Measurements from ENCODE around the gene NAGLU.

Gene NAGLU

DNA sequence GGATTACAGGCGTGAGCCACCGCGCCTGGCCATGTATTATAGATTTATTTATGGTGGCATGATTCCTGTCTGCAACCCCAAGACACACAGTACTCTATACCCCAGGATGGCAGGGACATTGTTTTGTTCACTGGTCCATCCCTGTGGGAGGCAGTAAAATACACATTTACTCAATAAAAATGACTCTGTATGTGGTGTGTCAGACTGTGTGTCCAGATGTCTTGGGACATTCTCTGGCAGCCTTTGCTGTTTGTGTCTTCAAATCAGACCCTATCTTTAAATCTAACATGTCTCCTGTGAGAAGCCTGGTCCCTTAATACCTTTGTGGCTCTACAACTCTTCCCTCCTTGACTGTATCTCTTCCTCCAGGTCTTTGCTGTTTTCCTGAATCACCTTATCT, 24.2 kb downstream of the NAGLU start:
- Histone ChIP-seq H3K36me3 (ENCODE audit: insufficient read depth, low read length) (no peaks in the 10 kb centered on the region), H3K9me3 (ENCODE audit: control insufficient read depth, insufficient read depth, low read length) (no peaks in the 10 kb centered on the region), H3K4me1 (ENCODE audit: insufficient read depth, low read length) (peaks cover 7% of the 10 kb centered on the region; the same call in 1 of the 2 replicates), H3K9ac (ENCODE audit: low read depth, low read length) (no peak overlapping the region)

DNA sequence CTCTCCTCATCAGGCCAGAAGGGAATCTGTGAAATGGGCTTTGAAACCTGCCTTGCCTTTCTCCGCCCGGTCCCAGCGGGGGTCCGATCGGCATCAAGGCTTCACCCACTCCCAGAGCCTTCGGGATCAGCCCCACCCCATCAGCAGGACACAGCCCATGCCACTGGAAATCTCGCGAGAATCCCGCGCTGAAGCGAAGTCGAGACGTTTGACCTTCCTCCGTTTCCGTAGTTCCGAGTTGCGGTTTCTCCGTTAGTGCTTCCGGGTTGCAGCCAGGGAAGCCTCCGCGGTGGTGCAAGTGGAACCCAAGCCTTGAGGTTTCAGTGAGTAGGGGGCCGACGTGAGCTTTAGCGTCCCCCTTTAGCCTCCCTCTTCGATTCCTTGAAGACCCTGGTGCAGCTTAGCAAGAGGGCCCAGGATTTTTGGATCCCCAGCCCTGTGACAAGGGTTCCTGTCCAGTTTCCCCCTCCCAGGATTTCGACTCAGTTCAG, 25.9 kb downstream of the NAGLU start, which contains the start of gene COASY:
Gene COASY (plus strand): TSS at position 252 of the 491 bp plus-strand sequence. CDS start 475 bp downstream, outside the sequence.
- Histone ChIP-seq H3K9me3 (ENCODE audit: control insufficient read depth, insufficient read depth, low read length) (no peaks in the 10 kb centered on the region), H3K9ac (ENCODE audit: low read depth, low read length) (peak within 1 kb of the TSS; percentile 87), H3K36me3 (ENCODE audit: insufficient read depth, low read length) (no peaks in the 10 kb centered on the region), H3K4me1 (ENCODE audit: insufficient read depth, low read length) (peaks cover 7% of the 10 kb centered on the region; the same call in 1 of the 2 replicates)

DNA sequence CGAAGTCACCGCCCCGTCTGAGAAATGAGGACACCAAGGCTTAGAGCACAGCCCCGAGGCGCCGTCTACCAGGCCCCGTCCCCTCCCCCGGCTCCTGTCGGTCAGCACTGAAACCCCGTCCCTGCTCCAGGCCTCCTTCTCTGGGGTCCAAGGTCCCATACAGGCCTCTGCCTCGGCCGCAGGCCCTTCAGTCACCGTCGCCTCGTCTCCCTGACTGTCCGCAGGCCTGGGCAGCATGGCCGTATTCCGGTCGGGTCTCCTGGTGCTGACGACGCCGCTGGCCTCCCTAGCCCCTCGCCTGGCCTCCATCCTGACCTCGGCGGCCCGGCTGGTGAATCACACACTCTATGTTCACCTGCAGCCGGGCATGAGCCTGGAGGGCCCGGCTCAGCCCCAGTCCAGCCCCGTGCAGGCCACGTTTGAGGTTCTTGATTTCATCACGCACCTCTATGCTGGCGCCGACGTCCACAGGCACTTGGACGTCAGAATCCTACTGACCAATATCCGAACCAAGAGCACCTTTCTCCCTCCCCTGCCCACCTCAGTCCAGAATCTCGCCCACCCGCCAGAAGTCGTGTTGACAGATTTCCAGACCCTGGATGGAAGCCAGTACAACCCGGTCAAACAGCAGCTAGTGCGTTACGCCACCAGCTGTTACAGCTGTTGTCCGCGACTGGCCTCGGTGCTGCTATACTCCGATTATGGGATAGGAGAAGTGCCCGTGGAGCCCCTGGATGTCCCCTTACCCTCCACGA, 26.5 kb downstream of the NAGLU start:
- Histone ChIP-seq H3K9me3 (ENCODE audit: control insufficient read depth, insufficient read depth, low read length) (no peaks in the 10 kb centered on the region), H3K4me1 (ENCODE audit: insufficient read depth, low read length) (peaks cover 7% of the 10 kb centered on the region; the same call in 1 of the 2 replicates), H3K9ac (ENCODE audit: low read depth, low read length) (peak overlapping the region; percentile 87), H3K36me3 (ENCODE audit: insufficient read depth, low read length) (no peaks in the 10 kb centered on the region)

DNA sequence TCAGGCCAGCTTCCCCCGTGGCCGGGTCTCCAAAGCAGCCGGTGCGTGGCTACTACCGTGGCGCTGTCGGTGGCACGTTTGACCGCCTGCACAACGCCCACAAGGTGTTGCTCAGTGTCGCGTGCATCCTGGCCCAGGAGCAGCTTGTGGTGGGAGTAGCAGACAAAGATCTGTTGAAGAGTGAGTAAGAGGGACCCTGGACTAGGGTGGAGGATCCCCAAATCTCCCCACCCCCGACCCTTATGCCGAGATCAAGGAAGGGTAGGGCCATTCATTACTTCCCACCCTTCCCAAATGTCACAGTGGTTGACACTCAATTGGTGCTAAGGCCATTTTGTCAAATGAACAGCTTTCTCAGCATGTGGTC, 27.1 kb downstream of the NAGLU start:
- peaks cover 7% of the 10 kb centered on the region; the same call in 1 of the 2 replicates for H3K4me1 ChIP-seq (ENCODE audit: insufficient read depth, low read length)
- no peaks in the 10 kb centered on the region for H3K9me3 ChIP-seq (ENCODE audit: control insufficient read depth, insufficient read depth, low read length)
- peak overlapping the region; percentile 87; the same call in 1 of the 2 replicates for H3K9ac ChIP-seq (ENCODE audit: low read depth, low read length)
- H3K36me3 ChIP-seq (ENCODE audit: insufficient read depth, low read length) = no peaks in the 10 kb centered on the region

DNA sequence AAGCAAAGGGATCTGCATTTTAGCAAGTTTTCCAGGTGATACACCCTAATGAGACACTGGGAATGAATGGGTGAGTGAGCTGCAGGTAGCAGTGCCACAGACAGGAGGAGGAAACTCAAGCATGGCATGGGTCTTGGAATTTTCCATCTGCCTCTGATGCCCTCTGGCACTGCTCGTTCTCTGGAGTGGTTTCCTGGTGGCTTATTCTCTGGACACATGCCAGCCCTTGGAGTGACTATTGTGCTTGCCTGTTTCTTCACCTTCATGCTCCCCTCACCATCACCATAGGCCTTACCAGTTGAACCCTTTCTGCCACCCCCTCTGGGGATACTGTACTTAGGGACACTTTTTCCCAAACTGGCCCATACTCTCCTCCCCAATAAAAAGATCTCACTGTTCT, 27.5 kb downstream of the NAGLU start:
- Histone ChIP-seq H3K4me1 (ENCODE audit: insufficient read depth, low read length) (peaks cover 7% of the 10 kb centered on the region; the same call in 1 of the 2 replicates), H3K9ac (ENCODE audit: low read depth, low read length) (0 out of 2 replicates have a peak overlapping the region, but pooled peaks have one; percentile 87), H3K36me3 (ENCODE audit: insufficient read depth, low read length) (no peaks in the 10 kb centered on the region), H3K9me3 (ENCODE audit: control insufficient read depth, insufficient read depth, low read length) (no peaks in the 10 kb centered on the region)

DNA sequence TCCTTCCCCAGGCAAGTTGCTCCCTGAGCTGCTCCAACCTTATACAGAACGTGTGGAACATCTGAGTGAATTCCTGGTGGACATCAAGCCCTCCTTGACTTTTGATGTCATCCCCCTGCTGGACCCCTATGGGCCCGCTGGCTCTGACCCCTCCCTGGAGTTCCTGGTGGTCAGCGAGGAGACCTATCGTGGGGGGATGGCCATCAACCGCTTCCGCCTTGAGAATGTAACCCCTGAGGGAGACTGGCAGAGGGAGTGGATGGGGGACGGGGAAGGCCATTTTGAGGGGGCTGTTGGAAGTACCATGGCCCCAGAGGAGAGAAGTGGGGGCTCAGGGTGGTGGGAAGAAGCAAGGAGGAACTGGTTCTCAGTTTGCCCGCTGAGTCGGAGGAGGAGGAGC, 27.9 kb downstream of the NAGLU start:
- Histone ChIP-seq H3K9me3 (ENCODE audit: control insufficient read depth, insufficient read depth, low read length) (no peaks in the 10 kb centered on the region), H3K36me3 (ENCODE audit: insufficient read depth, low read length) (no peaks in the 10 kb centered on the region), H3K9ac (ENCODE audit: low read depth, low read length) (no peak overlapping the region), H3K4me1 (ENCODE audit: insufficient read depth, low read length) (peaks cover 7% of the 10 kb centered on the region; the same call in 1 of the 2 replicates)

DNA sequence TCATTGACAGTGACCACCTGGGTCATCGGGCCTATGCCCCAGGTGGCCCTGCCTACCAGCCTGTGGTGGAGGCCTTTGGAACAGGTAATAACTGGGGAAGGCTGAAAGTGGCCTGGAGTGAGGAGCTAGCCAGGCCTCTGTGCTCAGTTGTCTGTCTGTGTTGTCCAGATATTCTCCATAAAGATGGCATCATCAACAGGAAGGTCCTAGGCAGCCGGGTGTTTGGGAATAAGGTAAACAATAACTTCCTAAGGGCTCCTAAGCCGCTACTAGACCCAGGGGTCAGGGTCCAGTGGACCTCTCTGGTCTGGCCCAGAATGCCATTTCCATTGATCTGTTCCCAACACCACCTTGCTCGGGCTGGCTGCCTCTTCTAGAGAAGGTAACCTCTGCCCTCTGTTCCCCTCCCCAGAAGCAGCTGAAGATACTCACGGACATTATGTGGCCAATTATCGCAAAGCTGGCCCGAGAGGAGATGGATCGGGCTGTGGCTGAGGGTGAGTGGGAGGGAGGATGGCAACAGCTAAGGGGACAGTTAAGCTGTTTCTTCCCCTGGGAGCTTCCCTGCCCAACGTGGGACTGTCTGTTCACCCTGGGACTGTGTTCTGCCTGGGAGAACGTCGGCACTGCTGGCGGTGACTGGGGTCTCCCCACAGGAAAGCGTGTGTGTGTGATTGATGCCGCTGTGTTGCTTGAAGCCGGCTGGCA, 28.9 kb downstream of the NAGLU start:
- Histone ChIP-seq H3K9ac (ENCODE audit: low read depth, low read length) (no peak overlapping the region), H3K4me1 (ENCODE audit: insufficient read depth, low read length) (peaks cover 7% of the 10 kb centered on the region; the same call in 1 of the 2 replicates), H3K9me3 (ENCODE audit: control insufficient read depth, insufficient read depth, low read length) (no peaks in the 10 kb centered on the region), H3K36me3 (ENCODE audit: insufficient read depth, low read length) (no peaks in the 10 kb centered on the region)

DNA sequence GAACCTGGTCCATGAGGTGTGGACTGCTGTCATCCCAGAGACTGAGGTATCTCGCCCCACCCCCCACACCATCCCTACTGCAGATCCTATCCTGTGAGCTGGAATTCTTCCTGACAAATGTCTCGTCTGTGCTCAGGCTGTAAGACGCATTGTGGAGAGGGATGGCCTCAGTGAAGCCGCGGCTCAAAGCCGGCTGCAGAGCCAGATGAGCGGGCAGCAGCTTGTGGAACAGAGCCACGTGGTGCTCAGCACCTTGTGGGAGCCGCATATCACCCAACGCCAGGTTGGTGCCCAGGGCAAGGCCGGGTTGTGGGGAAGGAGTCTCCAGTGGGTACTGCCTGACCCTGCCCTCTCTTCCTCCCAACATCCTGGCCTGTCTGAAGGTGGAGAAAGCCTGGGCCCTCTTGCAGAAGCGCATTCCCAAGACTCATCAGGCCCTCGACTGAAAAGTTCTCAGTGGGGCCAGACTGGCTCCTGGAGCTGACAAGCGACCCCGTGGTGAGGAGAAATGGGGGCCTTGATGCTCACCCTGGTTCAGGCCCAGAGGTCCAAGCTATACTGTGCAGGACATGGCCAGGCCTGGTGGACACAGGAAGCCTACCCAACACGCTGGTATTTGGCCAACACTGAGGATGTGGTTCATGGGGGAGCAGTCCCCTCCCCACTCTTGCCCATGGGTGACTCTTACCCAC, 29.6 kb downstream of the NAGLU start:
- H3K9me3 ChIP-seq (ENCODE audit: control insufficient read depth, insufficient read depth, low read length) = no peaks in the 10 kb centered on the region
- H3K36me3 ChIP-seq (ENCODE audit: insufficient read depth, low read length) = no peaks in the 10 kb centered on the region
- no peak overlapping the region for H3K9ac ChIP-seq (ENCODE audit: low read depth, low read length)
- peaks cover 7% of the 10 kb centered on the region; the same call in 1 of the 2 replicates for H3K4me1 ChIP-seq (ENCODE audit: insufficient read depth, low read length)

DNA sequence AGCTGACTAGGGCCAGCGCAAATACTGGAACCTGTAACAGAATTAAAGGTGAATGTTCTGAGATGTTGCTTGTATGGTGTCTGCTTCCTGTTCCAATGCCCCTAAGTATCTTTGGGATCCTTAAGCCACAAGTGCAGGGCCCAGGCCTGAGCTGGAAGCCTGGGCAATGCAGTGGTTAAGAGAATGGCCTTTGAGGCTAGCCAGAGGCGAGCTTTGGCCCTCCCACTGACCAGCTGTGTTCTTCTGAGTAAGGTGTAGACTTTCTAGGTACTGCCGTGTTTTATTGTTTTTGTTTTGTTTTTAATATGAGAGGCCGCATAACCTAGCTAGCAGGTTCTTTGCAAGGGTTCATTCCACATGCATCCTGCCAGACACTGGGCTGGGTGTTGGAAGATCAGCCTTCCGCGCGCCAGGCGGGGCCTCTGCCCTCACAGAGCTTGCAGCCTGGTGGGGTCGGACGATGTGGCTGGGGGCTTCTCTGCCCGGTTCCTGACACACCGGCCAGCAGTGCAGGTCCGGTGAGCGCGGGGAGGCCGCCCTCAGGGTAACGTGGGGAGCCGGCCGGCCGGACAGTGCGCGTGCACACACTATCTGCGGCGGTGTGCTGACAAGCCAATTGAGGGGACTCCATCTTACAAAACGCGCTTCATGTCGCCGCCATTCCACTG, 30.3 kb downstream of the NAGLU start:
- Histone ChIP-seq H3K9me3 (ENCODE audit: control insufficient read depth, insufficient read depth, low read length) (no peaks in the 10 kb centered on the region), H3K4me1 (ENCODE audit: insufficient read depth, low read length) (peaks cover 7% of the 10 kb centered on the region; the same call in 1 of the 2 replicates), H3K36me3 (ENCODE audit: insufficient read depth, low read length) (no peaks in the 10 kb centered on the region), H3K9ac (ENCODE audit: low read depth, low read length) (peak overlapping the region; percentile 94)

DNA sequence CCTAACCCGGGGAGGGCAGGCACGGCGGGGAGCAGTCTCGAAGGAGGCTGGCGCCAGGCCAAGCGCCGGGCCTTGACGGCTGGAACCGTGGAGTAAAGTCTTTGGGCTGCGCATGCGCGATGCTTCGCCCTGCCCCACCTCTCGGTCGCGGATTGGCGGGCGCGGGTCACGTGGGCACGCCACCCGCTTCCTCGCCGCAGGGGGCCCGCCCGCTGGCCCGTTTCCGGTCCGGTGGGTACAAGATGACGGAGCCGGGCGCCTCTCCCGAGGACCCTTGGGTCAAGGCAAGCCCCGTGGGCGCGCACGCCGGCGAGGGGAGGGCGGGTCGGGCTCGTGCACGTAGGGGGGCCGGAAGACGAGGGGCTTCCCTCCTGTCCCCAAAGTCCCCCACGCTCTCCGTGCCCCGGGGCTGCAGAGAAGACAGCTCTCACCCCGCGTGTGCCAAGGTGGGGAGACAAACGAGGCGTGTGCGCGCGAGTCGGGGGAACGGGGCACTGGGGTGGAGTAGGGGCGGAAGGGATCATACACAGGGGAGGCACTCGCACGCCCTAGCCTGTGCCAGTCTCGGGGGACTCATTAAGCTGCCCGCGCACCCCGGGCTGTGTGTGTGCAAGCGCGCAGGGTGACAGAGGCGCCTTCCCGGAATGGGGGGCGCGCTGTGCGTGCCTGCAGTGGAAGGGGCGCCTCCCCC, 31.0 kb downstream of the NAGLU start, which contains the start of gene MLX:
Gene MLX (plus strand): TSS at position 218 of the 691 bp plus-strand sequence. CDS start 25 bp downstream, at position 243.
- peaks cover 4% of the 10 kb centered on the region; the same call in 1 of the 2 replicates for H3K36me3 ChIP-seq (ENCODE audit: insufficient read depth, low read length)
- H3K4me1 ChIP-seq (ENCODE audit: insufficient read depth, low read length) = peaks cover 7% of the 10 kb centered on the region; the same call in 1 of the 2 replicates
- no peaks in the 10 kb centered on the region for H3K9me3 ChIP-seq (ENCODE audit: control insufficient read depth, insufficient read depth, low read length)
- H3K9ac ChIP-seq (ENCODE audit: low read depth, low read length) = peak within 1 kb of the TSS; percentile 94

DNA sequence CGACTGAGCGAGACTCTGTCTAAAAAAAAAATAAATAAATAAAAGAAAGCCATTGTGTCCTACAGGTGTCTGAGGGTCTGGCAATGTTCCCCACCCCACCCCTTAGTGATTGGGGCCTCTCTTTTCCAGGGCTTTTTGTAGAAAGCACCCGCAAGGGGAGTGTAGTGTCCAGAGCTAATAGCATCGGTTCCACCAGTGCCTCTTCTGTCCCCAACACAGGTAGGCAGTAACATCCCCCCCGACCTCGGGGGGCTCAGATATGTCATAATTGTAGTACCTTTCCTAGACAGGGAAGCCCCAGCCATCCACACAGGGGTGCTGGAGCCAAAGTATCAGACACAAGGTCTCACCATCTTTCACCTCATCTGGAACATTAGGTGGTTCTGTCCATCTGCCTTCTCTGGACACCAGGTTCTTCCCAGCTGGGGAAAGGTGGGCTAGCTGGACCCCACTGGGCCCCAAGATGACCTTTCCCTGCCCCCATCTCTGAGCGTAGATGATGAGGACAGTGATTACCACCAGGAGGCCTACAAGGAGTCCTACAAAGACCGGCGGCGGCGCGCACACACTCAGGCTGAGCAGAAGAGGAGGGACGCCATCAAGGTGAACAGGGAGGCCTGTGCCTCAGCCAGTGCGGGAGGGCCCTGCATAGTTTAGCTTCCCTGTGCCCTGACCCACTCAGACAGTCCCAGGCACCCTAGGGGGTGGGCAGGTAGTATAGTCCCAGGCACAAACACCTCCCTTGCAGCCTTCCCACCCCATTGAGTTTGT, 32.5 kb downstream of the NAGLU start:
- no peaks in the 10 kb centered on the region; the same call in 1 of the 2 replicates for H3K4me1 ChIP-seq (ENCODE audit: insufficient read depth, low read length)
- H3K9ac ChIP-seq (ENCODE audit: low read depth, low read length) = no peak overlapping the region
- H3K36me3 ChIP-seq (ENCODE audit: insufficient read depth, low read length) = peaks cover 14% of the 10 kb centered on the region; the same call in 1 of the 2 replicates
- no peaks in the 10 kb centered on the region for H3K9me3 ChIP-seq (ENCODE audit: control insufficient read depth, insufficient read depth, low read length)

DNA sequence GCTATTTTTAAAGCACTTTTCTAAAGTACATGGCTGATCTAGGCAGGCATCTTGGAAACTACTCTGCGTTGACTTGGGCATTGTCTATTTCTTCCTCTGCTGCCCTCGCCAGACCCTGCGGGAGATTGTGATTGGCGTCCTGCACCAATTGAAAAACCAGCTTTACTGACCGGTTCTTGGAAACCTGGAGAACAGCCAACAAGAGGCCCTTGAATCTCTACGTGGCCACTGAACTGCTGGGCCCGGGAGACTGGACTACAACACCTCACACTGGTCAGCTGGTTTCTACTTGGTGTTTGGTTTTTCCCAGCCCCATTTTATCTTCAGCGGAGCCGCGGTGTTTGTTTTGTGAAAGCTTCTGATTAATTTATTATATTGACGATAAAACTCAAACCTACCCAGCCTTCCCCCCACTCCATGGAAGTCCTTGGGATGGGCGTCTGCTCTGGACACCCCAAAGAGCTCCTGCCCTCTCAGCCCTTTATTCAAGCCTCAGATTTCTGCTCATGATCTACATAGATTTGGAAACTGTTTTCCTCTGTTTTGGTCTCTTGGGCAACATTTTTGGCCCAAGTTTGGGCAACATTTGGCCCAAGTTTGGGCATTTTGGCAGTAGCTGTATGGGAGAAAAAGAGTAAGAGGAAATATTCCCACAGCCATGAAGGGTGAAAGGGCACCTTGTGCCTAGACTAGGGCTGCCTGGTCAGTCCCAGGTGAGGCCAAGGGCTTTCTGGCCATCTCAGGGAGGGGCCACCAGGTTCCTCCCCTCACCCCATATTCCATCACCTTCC, 35.6 kb downstream of the NAGLU start:
- H3K4me1 ChIP-seq (ENCODE audit: insufficient read depth, low read length) = 0 out of 2 replicates have a peak, but pooled peaks cover 1% of the 10 kb centered on the region
- no peak overlapping the region for H3K9ac ChIP-seq (ENCODE audit: low read depth, low read length)
- peaks cover 25% of the 10 kb centered on the region for H3K36me3 ChIP-seq (ENCODE audit: insufficient read depth, low read length)
- no peaks in the 10 kb centered on the region for H3K9me3 ChIP-seq (ENCODE audit: control insufficient read depth, insufficient read depth, low read length)
